ENCODE results near the gene VWA8. TPM values are rescaled to one million over a fixed set of nuclear protein-coding genes. Genes with fewer than 3 reads are reported as not detected.
A peak's percentile ranks its signal among the peaks of the same experiment; 100 is the strongest.

Gene VWA8
- polyA plus RNA-seq, 1 of the 3 experiments (the other 2 are of a cell fraction), result 5.5 TPM

DNA sequence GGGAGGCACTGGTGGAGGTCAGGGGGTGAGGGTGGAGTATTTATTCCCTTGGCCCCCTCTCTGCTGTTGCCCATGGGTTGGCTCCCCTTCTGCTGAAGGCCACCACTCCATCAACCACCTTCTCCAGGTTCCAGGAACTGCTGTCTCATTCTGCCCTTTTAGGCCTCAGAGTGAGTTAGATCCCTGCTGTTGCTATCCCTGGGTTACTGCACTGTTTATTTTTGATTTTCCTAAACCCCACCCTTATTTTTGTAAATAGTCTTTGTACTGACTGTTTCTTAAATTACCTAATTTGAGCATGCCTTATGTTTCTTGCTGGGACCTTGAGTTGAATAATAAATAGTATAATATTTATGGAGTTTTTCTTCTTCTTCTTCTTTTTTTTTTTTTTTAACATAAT is 370.8 kb downstream of the VWA8 start (continued):
- TF ChIP-seq EP300 (IDR thresholded peaks at IDR 0.05; ENCODE audit: borderline replicate concordance in 1 of 2, low read depth in 1 of 2, low read length in 1 of 2), result no peak
- TF ChIP-seq, protein P1, sequence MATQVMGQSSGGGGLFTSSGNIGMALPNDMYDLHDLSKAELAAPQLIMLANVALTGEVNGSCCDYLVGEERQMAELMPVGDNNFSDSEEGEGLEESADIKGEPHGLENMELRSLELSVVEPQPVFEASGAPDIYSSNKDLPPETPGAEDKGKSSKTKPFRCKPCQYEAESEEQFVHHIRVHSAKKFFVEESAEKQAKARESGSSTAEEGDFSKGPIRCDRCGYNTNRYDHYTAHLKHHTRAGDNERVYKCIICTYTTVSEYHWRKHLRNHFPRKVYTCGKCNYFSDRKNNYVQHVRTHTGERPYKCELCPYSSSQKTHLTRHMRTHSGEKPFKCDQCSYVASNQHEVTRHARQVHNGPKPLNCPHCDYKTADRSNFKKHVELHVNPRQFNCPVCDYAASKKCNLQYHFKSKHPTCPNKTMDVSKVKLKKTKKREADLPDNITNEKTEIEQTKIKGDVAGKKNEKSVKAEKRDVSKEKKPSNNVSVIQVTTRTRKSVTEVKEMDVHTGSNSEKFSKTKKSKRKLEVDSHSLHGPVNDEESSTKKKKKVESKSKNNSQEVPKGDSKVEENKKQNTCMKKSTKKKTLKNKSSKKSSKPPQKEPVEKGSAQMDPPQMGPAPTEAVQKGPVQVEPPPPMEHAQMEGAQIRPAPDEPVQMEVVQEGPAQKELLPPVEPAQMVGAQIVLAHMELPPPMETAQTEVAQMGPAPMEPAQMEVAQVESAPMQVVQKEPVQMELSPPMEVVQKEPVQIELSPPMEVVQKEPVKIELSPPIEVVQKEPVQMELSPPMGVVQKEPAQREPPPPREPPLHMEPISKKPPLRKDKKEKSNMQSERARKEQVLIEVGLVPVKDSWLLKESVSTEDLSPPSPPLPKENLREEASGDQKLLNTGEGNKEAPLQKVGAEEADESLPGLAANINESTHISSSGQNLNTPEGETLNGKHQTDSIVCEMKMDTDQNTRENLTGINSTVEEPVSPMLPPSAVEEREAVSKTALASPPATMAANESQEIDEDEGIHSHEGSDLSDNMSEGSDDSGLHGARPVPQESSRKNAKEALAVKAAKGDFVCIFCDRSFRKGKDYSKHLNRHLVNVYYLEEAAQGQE (IDR thresholded peaks at IDR 0.05; ENCODE audit: low read depth, low read length), result no peak

DNA sequence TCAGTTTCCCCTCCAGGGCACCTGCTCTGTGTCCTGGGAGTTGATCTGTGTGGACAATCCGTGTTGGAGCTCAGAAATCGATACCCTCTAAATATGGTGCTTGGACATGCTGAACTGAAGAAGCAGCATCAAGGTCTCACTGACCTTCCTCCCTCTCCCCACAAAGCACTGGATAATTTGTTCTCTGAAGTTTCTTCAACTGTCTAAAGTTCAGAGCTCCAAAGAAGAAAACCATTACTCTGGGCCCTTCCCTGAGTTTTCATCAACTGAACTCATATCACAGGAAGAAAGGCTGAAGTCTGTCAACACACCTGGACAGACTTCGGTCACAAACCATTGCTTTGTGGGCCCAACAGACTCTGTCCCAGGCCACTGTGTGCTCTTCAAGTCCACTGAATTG is 371.5 kb downstream of the VWA8 start:
- Histone ChIP-seq H3K36me3 (replicated peaks in 1 of 2; ENCODE audit: control insufficient read depth in 1 of 2, insufficient read depth in 2 of 2, low read length in 1 of 2) (peaks cover 0 to 3% of the 10 kb centered on the region in 2 experiments), H3K79me2 (ENCODE audit: insufficient read depth) (no peaks in the 10 kb centered on the region), H4K20me1 (ENCODE audit: insufficient read depth) (no peaks in the 10 kb centered on the region), H3K27me3 (ENCODE audit: insufficient read depth) (no peaks in the 10 kb centered on the region), H3K9ac (no peak overlapping the region), H3F3A (replicated peaks; ENCODE audit: insufficient read depth) (peaks cover 4% of the 10 kb centered on the region), H3K4me3 (ENCODE audit: low read depth in 2 of 2, low read length in 1 of 2) (no peak overlapping the region), H3K4me2 (no peak overlapping the region), H3K9me2 (no peaks in the 10 kb centered on the region), H3K4me1 (ENCODE audit: control insufficient read depth in 1 of 2, insufficient read depth in 2 of 2, low read depth in 1 of 2, low read length in 1 of 2) (no peaks in the 10 kb centered on the region), H3K9me3 (no peaks in the 10 kb centered on the region), H3K27ac (ENCODE audit: low read depth in 2 of 2, low read length in 1 of 2) (peak overlapping the region in 1 of 2 experiments; percentile 58; a peak in 2 of 4 replicates), H2AFZ (ENCODE audit: low read depth) (no peak overlapping the region)
- TF ChIP-seq FOXJ3 (CRISPR knock-in tag; IDR thresholded peaks at IDR 0.05), result no peak
- TF ChIP-seq, protein P2, sequence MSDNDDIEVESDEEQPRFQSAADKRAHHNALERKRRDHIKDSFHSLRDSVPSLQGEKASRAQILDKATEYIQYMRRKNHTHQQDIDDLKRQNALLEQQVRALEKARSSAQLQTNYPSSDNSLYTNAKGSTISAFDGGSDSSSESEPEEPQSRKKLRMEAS (IDR thresholded peaks at IDR 0.05; ENCODE audit: low read depth), result no peak
- TF ChIP-seq, protein P3, sequence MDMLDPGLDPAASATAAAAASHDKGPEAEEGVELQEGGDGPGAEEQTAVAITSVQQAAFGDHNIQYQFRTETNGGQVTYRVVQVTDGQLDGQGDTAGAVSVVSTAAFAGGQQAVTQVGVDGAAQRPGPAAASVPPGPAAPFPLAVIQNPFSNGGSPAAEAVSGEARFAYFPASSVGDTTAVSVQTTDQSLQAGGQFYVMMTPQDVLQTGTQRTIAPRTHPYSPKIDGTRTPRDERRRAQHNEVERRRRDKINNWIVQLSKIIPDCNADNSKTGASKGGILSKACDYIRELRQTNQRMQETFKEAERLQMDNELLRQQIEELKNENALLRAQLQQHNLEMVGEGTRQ (IDR thresholded peaks at IDR 0.05; ENCODE audit: borderline replicate concordance, low read depth, low read length), result no peak
- TF ChIP-seq MEF2A (IDR thresholded peaks at IDR 0.05; ENCODE audit: borderline replicate concordance, low read depth), result no peak
- no peak for TF ChIP-seq RCOR1 (IDR thresholded peaks at IDR 0.05; ENCODE audit: low read length)
- TF ChIP-seq RAD21 (IDR thresholded peaks at IDR 0.05; ENCODE audit: low read length), result no peak
- TF ChIP-seq POLR2AphosphoS5 (IDR thresholded peaks at IDR 0.05; ENCODE audit: low read depth, low read length), result no peak
- no peak for TF ChIP-seq GABPA (IDR thresholded peaks at IDR 0.05; ENCODE audit: low read depth)
- TF ChIP-seq MXI1 (IDR thresholded peaks at IDR 0.05; ENCODE audit: low read depth, low read length), result no peak
- TF ChIP-seq NRF1 (IDR thresholded peaks at IDR 0.05; ENCODE audit: low read depth, low read length), result no peak
- ChIA-PET CTCF (no interaction called here), POLR2A (no interaction called here)
- no peak for DNase-seq
- 97% methylated on average over 3 of the region's 3 CpGs for WGBS (ENCODE audit: low lambda C conversion rate)
